DND-41 (cell line): ENCODE measurements around the gene U2SURP.

Experiments
- ATAC-seq: fragments of 200-7000 bp; cut with Tn5 transposase; 3 replicates; pipeline ENCODE4 v1.9.1; 2021; ENCODE audit warnings: low read depth; ENCODE audit not compliant: insufficient read depth
- DNase-seq: peaks from one replicate; pipeline ENCODE4 v3.0.0-alpha.2; 2020
- H2AFZ ChIP-seq: 2 replicates; pipeline ENCODE4 v1.6.0; 2012; ENCODE audit warnings: low read depth, low read length
- H3K27ac ChIP-seq: 2 replicates; pipeline ENCODE4 v1.5.1; 2012; ENCODE audit warnings: low read length, inconsistent platforms
- H3K27me3 ChIP-seq: fragments of 200-600 bp; sonication (generic); 2 replicates; pipeline ENCODE4 v1.6.0; 2012; ENCODE audit warnings: low read length, mild to moderate bottlenecking, inconsistent platforms; ENCODE audit not compliant: insufficient read depth, poor library complexity
- H3K36me3 ChIP-seq: 2 replicates; pipeline ENCODE4 v1.5.1; 2012; ENCODE audit warnings: low read length, inconsistent platforms; ENCODE audit not compliant: insufficient read depth
- H3K4me1 ChIP-seq: 2 replicates; pipeline ENCODE4 v1.5.1; 2012; ENCODE audit warnings: mild to moderate bottlenecking, low read length; ENCODE audit not compliant: insufficient read depth
- H3K4me2 ChIP-seq: 2 replicates; pipeline ENCODE4 v1.6.0; 2012; ENCODE audit warnings: mild to moderate bottlenecking, moderate library complexity, low read length, inconsistent platforms; ENCODE audit not compliant: insufficient read depth
- H3K4me3 ChIP-seq, 2 experiments: fragments of 200-600 bp in 1 of 2; shearing (Covaris generic) in 1 of 2; 2 replicates each; pipeline ENCODE4 v1.5.1; 2012 to 2016; ENCODE audit warnings: inconsistent platforms in 2 of 2, low read length in 2 of 2, mild to moderate bottlenecking in 2 of 2, low read depth in 1 of 2, moderate library complexity in 1 of 2
- H3K79me2 ChIP-seq: 2 replicates; pipeline ENCODE4 v1.6.0; 2012; ENCODE audit warnings: low read length, inconsistent platforms; ENCODE audit not compliant: insufficient read depth
- H3K9ac ChIP-seq: 2 replicates; pipeline ENCODE4 v1.6.0; 2012; ENCODE audit warnings: low read depth, mild to moderate bottlenecking, inconsistent platforms, low read length, moderate library complexity
- H3K9me3 ChIP-seq: 2 replicates; pipeline ENCODE4 v1.5.1; 2012; ENCODE audit warnings: low read length, moderate library complexity, mild to moderate bottlenecking, inconsistent platforms; ENCODE audit not compliant: insufficient read depth, severe bottlenecking
- H4K20me1 ChIP-seq: 2 replicates; pipeline ENCODE4 v1.6.0; 2012; ENCODE audit warnings: low read length; ENCODE audit not compliant: insufficient read depth
- EZH2 ChIP-seq: IDR thresholded peaks from 3 replicates; pipeline ENCODE4 v1.6.1; 2012; ENCODE audit warnings: borderline replicate concordance, low read depth, mild to moderate bottlenecking, moderate library complexity, low read length, inconsistent platforms; ENCODE audit not compliant: severe bottlenecking
- TF ChIP-seq, protein P1 (sequence below): IDR thresholded peaks from 2 replicates; pipeline ENCODE4 v1.5.1; 2012; ENCODE audit warnings: borderline replicate concordance, low read length, moderate library complexity, mild to moderate bottlenecking; ENCODE audit not compliant: poor library complexity, severe bottlenecking; ENCODE audit errors: extremely low read depth

Gene U2SURP

DNA sequence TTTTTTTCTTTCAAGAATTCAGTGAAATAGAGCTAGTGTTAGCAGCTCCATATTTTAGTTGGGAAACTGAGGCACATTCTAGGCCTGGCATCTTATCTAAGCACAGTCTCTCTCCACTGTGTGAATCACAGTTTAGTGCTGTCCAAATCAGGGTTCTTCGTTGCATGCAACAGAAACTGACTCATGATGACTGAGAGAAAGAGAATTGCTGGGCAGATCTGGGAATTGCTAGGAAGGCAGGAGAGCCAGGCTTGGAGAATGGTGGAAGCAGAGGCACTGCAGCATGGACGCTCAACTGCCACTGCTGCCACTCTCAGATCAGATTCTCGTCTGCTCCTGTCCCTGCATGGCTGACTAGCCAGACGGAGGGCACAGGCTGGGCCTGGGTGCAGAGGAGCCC lies 77.5 kb downstream of the U2SURP start:
- DNase-seq (no peak), ATAC-seq (no peak)
- H3K4me2 ChIP-seq: no peak overlapping the region
- H3K4me1 ChIP-seq: no peaks in the 10 kb centered on the region
- no peaks in the 10 kb centered on the region for H3K79me2 ChIP-seq
- peaks cover 2% of the 10 kb centered on the region for H3K9me3 ChIP-seq
- H2AFZ ChIP-seq: no peak overlapping the region
- H3K36me3 ChIP-seq: no peaks in the 10 kb centered on the region
- TF ChIP-seq EZH2: no peak
- TF ChIP-seq, protein P1, sequence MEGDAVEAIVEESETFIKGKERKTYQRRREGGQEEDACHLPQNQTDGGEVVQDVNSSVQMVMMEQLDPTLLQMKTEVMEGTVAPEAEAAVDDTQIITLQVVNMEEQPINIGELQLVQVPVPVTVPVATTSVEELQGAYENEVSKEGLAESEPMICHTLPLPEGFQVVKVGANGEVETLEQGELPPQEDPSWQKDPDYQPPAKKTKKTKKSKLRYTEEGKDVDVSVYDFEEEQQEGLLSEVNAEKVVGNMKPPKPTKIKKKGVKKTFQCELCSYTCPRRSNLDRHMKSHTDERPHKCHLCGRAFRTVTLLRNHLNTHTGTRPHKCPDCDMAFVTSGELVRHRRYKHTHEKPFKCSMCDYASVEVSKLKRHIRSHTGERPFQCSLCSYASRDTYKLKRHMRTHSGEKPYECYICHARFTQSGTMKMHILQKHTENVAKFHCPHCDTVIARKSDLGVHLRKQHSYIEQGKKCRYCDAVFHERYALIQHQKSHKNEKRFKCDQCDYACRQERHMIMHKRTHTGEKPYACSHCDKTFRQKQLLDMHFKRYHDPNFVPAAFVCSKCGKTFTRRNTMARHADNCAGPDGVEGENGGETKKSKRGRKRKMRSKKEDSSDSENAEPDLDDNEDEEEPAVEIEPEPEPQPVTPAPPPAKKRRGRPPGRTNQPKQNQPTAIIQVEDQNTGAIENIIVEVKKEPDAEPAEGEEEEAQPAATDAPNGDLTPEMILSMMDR: no peak
- H4K20me1 ChIP-seq: no peaks in the 10 kb centered on the region
- no peaks in the 10 kb centered on the region for H3K27me3 ChIP-seq
- no peak overlapping the region for H3K27ac ChIP-seq
- no peak overlapping the region for H3K9ac ChIP-seq
- no peak overlapping the region for H3K4me3 ChIP-seq

DNA sequence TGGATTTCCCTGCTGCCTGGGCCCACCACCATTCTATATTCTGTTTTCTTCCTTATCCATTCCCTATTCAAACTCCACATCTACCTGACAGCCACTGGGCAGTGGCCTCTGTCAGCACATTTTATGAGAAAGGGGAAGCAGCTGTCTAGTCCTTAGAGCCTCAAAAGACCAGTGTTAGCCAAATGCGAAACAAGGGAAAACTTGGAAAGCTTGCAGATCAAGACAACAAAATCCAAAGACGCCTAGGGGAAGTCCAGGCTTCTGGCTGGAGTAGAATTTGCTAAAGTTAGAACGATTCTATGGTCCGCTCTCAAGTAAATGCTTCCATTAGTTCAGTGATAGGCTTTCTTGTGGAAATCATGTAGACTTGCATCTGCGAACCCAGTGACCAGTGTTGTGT lies 78.8 kb downstream of the U2SURP start:
- no peak overlapping the region for H3K27ac ChIP-seq
- peaks cover 3% of the 10 kb centered on the region for H3K9me3 ChIP-seq
- H3K79me2 ChIP-seq: no peaks in the 10 kb centered on the region
- H4K20me1 ChIP-seq: no peaks in the 10 kb centered on the region
- no peaks in the 10 kb centered on the region for H3K36me3 ChIP-seq
- H3K4me3 ChIP-seq: no peak overlapping the region
- DNase-seq (no peak), ATAC-seq (no peak)
- no peak for TF ChIP-seq EZH2
- TF ChIP-seq, protein P1: no peak
- H3K9ac ChIP-seq: no peak overlapping the region
- no peaks in the 10 kb centered on the region for H3K4me1 ChIP-seq
- no peak overlapping the region for H3K4me2 ChIP-seq
- no peaks in the 10 kb centered on the region for H3K27me3 ChIP-seq
- H2AFZ ChIP-seq: no peak overlapping the region

DNA sequence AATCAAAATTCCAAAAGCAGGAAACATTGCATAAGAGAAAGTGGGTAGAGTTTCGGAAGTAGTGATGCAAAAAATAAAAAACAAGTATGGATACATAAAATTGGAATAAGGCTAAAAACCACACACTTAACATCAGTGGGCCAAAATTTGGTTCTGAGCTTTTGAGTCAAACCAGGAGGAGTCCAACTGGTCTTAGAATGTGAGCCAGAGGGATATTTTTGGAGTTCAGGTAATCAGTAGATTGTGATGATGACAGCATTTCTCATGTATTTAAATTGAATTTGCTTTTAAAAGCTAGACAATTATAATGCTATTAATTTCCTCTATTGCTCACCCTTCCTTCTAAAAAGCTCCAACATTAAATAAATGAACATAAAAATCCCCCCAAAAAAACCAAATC lies 80.0 kb downstream of the U2SURP start:
- no peak overlapping the region for H3K27ac ChIP-seq
- TF ChIP-seq, protein P1: no peak
- no peak for TF ChIP-seq EZH2
- H3K4me3 ChIP-seq: no peak overlapping the region
- no peak for DNase-seq
- H3K27me3 ChIP-seq: no peaks in the 10 kb centered on the region
- no peaks in the 10 kb centered on the region for H3K4me1 ChIP-seq
- no peak overlapping the region for H3K9ac ChIP-seq
- peaks cover 3% of the 10 kb centered on the region for H3K9me3 ChIP-seq
- no peaks in the 10 kb centered on the region for H3K79me2 ChIP-seq
- no peaks in the 10 kb centered on the region for H4K20me1 ChIP-seq
- ATAC-seq: no peak
- no peaks in the 10 kb centered on the region for H3K36me3 ChIP-seq
- H3K4me2 ChIP-seq: no peak overlapping the region
- no peak overlapping the region for H2AFZ ChIP-seq
